Stimulated activated CD4-positive, alpha-beta T cell treated with anti-CD3 and anti-CD28 coated beads, TNF-alpha, amount 100 ng/mL, for 1 hour (primary cell): Measurements from ENCODE around the gene COL18A1.

Source experiments
- DNase-seq, 3 donors: peaks; one replicate each; pipeline ENCODE4 v3.0.0-alpha.2; 2020; ENCODE audit warnings: low read depth in 3 of 3, low spot score in 1 of 3

The COL18A1 gene

DNA sequence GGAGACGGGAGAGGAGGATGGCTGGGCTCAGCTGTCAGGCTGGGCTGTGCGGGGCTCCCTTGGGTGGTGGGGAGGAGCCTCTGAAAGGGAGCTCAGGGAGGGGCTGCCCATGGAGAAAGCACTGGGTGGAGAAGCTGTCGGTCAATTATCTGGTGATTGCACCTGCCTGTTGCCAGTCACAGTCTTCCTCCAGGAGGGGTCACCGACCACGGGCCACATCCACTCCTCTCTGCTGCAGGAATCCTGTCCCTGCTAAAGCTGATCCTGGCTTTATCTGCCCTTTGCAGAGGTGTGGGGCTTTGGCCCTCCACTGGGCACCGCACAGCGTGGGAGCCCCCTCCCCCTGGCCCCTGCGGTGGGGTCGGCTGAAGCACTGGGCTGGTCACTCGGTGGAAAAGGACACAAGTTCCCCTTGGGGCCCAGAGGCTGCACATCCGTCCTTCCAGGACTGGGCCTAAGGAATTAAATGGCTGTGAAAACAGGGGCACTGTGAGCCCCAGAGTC is 21.8 kb upstream of the COL18A1 start:
- DNase-seq, result no peak

DNA sequence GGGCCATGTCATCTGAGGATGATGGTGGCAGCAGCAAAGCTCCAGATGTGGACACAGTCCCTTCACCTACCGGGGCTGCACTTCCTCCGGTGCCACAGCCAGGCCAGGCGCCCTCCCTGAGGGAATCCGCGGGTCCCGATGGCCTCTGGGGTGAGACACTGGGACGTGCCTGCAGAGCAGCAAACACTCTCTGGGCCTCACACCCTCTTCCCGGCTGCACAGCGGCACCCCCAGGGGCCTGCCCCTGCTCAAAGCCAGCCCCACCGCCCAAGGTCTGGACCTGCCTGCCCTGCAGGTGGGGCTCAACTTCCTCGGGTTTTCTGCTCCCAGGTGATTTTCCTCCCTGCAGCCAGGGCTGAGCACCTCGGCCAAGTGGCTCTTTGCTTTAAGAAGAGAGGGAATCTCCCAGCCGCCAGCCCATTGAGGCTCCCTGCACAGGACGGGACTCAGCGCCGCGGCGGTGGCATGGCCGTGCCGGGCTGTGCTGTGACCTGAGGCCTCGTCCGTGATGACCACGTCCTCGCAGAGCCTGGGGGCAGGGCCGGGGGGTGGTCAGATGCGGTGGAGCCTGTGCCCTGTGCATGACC is 21.3 kb upstream of the COL18A1 start:
- DNase-seq, result no peak

DNA sequence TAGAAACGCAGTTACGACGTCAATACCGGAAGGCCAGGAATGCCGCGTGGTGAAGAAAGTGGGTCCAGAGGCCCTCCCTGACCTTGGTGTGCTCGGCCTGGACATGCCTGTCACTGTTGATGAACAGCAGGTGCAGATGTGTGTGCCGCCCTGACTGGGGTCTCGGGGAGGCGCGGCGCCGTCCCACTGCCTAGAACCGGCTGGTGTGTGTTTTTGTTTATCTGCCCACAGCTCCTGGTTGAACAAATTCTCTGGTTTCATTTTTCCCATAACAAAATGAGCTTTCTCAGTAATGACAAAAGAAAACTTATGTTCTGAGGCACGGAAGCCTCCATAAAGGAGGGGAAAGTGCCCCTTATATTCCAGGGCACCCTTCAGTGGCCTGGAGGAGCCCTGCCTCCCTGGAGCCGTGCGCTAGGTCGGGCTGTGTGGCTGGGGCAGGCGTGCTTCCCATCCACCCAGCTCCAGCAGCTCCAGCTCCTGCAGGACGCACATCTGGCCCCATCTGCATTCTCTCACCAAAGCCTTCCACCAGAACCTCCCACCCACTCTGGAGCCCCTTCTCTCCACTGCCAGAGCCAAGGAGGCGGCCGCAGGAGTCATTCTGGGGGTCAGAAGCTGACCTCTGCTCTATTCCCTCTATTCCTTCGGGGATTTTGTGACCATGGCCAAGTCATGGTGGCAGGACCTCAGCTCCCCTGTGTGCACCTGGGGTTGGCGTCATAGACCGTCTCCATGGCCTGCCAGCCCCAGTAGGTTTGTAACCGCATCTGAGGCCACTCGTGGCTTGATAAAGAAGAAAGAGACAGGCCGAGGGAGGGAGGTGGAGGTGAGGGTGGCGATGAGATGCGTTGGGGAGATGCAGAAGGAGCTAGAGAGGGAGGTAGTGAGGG is 20.1 kb upstream of the COL18A1 start:
- DNase-seq, result no peak

DNA sequence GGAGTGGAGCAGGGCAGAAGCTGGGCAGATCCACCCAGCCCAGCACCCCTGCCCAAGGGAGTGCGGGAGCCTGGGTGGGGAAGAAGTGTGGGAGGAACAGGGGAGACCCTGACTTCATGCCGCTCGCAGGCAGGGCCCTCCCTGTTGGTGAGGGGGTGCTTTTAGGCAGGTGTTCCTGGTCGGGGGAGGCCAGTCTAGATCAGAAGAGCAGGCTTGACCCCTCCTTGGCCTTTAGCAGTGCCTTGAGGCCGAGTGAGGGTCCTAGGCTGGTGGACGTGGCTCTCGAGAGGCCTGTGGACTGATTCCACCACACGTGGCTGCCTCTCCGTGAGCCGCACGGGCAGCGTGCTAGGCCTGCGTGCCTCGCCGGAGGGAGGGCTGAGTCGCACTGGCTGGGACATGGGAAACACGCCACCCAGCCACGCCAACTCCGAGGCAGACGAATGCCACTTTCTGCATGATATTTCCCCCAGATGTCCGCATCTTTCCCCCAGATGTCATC is 19.4 kb upstream of the COL18A1 start:
- DNase-seq, result no peak

DNA sequence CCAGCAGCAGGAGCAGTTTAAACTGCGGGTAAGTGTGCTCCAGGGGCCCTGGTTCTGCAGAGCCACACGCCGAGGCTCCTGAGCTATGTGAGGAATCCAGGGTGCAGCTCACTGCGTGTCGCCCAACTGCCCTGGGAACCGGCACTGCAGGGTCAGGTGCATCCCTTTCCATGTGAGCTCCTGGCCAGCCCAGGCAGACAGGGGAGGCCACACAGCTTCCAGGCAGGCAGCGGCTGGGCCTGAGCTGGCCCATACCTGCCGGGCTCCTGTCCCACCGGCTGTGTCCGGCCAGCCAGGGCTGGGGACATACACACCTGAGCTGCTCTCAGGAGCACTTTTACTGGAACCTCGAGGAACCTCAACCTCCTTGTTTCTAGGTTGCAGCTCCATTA is 18.6 kb upstream of the COL18A1 start:
- DNase-seq, result no peak

DNA sequence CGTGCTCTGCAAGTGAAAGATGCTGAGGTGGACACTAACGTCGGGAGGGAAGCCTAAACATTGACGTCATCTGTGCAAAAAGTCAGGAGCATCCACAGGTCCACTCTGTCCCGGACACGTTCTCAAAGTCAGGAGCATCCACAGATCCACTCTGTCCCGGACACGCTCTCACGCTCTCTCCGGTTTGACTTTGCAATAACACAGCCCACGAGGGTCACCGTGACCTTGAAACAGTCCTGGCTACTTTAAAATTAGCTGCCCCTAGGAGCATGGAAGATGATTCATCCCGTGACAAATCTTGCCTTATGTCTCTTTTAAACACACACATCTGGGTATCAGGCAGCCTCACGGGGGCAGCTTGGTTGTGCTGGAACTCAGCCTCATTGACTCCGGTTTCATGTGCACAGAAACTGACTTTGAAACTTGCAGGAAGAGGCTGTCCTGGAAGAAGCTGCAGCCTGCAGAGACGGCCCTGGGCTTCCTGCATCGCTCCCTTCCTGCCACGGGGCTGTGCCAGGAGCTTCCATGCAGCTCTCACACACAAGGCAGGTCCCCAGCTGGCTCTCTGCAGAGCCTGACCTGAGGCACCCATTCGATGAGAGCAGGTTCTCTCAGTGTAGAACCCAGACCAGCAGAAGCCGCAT is 18.1 kb upstream of the COL18A1 start:
- DNase-seq, result no peak

DNA sequence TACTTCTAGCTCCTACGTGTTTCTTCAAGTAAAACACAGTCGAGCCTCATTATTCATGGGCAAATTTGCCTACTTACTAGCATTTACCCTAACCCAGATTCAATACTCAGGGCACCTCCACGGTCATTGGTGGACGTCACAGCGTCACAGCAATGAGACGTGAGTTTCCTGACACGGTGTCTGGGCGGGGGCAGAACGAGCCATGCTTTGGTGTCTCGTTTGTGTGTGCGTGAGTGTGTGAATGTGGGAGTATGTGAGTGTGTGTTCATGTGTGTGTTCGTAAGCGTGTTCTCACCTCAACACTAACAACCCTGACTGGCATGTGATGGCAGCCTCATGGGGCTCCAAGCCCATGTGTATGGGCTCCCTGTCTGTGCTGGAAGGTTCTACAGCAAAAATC is 17.5 kb upstream of the COL18A1 start:
- no peak for DNase-seq

DNA sequence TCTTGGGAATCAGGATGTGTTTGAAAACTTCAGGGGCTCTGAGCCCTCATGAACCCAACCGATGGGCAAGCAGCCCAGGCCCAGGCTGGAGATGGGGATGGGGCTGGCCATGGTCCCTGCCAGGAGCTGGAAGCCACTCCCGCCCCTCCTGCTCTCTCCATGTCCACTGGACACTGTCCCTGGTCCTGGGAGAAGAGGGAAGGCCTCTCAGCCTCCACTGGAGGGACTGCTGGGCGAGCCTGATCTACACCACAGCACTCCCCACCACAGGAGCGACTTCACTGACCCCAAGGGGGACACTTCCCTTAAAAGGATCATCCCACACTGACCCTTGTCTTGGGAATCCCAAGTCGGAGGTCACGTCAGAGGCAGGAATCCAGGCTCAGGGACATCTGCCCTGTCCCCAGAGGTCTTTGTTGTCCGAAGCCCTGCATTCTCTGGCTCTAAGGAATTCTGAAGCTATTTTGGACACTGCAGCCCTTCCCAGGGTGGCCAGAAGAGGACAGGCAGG is 16.9 kb upstream of the COL18A1 start:
- DNase-seq, result no peak

DNA sequence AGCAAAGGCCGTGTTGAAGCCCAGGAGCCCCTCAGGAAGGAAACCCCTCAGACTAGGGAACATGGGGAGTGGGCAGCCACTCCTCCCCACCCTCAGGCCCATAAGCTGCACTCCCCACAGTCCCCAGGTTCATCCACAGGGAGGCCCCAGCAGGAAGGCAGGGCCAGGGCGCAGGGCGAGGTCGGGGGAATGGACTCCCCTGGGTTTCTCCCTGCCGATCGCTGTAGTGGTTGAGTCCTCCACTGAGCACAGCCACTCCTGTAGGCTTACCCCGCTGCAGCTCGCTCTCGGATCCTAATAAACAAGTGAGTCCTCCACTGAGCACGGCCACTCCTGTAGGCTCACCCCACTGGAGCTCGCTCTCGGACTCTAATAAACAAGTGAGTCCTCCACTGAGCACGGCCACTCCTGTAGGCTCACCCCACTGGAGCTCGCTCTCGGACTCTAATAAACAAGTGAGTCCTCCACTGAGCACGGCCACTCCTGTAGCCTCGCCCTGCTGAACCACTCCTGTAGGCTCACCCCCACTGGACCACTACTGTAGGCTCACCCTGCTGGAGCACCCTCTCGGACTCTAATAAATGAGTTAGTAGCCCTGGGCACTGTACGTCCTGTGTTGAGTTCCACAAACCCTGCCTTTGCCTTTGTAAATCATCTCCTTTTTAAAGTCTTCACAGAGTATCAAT is 16.2 kb upstream of the COL18A1 start:
- no peak for DNase-seq

DNA sequence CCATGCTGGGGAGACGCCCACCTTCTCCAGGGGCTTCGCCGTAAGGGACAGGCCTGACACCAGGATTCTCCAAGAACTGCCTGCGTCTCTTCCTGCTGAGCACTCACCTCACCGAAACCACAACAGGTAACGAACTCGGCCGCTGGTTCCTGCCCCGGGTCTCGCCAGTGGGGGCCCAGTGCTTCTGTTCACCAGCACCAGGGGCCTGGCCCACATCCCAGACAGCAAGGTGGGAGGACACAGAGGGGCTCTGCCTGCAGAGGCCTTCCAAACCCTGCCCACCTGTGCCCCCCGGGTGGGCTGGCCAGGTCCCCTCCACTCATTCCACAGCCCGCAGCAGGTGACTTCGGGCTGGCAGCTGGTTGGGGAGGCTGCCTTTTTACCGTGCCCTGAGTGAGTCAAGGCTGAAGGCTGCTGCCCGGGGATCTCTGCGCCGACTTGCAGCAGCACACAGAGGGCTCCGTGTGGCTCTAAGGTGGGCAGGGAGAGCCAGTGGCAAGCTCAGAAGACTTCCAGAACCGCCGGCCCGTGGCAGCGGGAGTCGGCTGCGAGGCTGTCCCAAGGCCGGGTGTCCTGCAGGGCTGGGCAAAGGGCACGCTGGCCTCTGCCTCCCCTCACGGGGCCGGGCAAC is 14.7 kb upstream of the COL18A1 start:
- no peak for DNase-seq

DNA sequence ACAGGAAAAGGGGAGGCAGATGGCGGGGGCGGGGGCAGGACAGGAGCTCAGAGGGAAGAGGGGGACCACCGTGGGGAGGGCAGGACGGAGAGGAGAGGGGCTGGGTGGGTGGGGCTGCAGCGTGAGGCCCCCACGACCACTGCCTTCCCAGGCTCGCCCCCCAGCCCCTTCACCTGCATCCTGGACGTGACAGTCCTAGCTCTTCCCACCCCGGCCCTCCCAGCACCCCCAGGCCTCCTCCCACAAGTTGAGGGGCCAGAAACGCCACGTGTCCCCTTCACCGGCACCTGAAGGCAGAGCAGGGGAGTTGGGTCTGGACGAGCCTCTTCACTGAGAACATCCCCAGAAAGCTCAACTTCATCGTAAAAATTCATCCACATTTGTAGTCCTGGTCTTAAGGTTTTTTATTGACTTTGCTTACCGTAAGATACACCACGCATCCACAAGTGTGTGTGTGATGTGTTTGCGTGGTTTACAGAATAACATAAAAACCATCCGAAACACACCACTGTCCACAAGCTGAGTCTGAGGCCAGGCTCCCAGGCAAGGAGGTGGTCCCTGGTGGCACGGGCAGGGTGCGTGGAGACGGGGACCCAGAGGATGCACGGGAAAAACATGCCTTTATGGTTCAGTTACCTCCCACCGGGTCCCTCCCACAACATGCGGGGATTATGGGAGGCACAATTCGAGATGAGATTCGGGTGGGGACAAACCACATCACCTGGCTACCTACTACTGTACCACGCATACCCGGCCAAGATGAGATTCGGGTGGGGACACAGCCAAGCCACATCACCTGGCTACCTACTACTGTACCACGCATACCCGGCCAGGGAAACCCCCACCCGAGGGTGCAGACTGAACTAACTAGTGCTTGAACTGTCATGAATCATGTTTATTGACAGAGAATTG is 13.9 kb upstream of the COL18A1 start:
- no peak for DNase-seq

DNA sequence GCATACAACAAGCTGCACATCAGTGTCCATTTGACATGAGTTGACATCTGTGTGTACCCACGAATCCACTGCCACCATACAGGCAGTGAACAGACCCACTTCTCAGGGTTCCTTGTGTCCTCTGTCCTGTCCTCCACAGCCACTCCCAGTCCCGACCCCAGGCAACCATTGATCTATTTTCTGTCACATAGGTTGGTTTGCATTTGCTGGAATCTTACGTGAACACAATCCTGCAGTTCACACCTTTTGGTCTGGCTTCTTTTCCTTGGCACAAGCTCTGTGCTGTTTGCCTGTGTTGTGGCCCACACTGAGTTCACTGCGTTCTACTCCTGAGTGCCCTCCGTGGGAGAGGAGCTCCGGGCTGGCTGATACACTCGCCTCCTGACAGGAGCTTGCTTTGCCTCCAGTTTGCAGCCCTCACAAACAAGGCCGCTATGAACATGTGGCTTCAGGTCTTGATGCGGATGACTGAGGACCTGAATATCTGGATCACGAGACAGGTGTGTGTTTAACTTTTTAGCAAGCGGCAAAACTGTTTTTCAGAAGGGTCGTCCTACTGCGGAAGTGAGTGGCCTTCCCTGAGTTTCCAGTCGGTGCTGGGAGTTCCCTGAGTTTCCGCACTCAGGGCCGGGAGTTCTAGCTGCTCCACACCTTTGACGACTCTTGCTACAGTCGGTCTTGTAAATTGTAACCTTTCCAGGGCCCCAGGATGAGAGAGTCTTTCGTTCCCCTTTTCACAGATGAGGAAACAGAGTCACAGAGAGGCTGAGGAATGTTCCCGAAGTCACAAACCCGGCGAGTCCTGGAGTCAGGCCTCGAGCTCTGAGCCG is 13.0 kb upstream of the COL18A1 start:
- no peak for DNase-seq

DNA sequence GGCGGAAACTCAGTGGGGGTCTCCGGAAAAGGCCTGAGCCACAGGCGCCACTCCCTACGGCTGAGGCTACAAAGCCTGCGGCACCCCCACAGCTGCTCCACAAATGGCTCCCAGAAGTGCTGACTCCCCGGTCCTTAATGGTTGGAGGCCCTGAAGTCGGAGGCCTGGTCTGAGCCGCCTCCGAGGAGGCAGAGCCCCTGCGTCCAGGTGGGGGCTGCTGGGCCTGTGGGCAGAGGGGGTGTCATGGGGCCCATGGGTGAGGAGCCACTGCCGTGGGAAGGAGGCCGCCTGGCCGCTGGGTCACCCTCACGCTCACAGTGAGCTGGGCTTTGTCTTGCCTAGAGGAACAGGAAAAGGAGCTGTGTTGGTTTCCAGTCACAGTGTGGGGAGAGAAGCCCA is 12.4 kb upstream of the COL18A1 start:
- DNase-seq, result no peak

DNA sequence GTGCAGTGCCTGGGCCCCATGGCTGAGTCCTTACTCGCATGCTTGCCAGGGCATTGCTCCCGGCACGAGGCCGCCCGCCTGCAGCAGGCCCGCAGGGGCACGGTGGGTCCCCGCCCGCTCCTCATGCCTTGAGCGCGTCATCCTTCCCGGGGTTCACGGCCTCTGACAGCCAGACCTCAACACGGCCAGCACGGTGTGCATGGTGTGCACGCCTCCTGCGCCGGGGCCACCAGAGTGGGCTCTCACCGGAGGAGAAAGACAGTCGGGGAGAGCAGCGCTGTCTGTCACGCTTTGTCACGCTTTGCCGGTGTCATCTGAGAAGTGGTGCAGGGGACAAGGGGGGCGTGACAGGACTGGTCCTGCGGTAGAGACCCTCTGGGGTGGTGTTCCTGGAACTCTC is 11.9 kb upstream of the COL18A1 start:
- no peak for DNase-seq

DNA sequence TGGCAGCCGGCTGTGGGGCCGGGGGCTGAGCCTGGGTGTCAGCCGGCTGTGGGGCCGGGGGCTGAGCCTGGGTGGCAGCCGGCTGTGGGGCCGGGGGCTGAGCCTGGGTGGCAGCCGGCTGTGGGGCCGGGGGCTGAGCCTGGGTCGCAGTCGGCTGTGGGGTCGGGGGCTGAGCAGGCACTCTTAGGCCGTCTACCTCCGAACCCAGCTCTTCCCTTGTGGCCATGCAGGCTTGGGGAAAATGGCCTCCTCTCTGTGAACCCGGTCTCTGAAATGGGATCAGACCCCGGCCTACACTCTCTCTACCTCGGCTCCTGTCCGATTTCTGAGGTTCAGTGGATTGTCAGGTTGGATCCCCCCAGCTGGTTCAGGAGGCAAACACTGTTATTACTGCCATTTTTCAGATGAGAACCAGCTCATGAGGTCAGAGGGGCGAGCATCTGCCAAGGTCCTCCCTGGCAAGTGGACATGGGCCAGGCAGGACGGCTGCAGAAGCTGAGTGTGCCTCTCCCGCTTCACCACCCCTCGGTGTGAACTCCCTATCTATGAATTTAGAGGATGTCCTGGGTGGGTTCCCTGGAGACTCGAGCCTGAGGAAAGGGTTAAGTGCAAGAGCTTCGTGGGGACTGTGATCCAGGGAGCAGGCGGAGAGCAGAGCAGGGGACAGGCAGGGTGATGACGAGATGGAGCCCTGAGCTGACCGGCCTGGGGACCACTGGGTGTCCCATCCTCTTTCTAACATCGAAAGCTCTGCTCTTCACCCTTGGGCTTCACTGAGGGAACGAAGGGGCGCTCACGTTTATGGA is 10.9 kb upstream of the COL18A1 start:
- DNase-seq, result no peak

DNA sequence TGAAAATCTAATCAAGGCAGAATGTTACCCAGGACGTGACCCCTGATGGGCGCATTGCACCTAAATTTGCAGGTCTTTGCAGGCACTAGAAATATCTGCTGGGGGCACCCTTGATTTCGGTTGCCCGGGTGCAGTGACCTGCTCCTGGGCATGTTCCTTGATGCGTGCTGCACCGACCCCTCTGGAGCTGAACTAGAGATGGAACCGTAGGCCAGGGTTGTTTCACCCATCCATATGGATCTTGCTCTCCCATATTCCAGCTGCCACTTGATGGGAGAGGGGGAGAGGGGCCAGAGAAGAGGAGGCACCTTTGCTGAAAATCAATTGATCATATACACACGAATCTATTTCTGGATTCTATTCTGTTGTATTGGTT is 8.4 kb upstream of the COL18A1 start:
- DNase-seq, result no peak

DNA sequence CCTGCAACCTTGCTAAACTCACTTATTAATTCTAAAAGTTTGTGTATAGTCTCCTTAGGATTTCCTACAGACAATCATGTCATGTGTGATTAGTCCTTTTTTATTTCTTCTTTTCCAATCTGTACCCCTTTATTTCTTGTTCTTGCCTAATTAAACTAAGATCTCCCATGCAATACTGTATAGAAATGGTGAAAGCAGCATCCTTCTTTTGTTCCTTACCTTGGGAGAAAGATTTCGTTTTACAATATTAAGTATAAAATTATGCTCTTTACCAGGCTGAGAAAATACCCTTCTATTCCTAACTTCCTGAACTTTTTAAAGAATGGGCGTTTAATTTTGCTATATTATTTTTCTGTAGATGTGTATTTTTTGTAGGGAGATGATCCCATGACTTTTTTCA is 7.6 kb upstream of the COL18A1 start:
- no peak for DNase-seq

DNA sequence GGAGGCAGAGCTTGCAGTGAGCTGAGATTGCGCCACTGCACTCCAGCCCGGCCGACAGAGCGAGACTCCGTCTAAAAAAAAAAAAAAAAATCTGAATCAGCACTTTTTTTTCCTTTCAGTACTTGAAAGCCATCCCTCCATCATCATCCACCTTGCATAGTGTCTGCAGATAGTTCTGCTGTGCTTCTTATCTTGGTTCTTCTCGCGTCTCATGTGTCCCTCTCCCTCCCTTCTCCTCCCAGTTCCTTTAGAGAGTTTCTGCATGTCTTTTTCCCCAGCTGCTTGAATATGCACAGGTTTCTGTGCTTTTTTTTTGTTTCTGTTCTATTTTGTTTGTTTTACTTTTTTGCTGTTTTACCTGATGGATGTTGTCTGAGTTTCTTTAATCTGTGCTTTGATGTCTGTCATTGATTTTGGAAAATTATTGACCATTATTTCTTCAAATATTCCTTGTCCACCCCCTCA is 3.9 kb upstream of the COL18A1 start:
- no peak for DNase-seq
